ENCODE data around the gene GMEB1. TPM values are rescaled to one million over a fixed set of nuclear protein-coding genes. Genes with fewer than 3 reads are reported as not detected.
"Not testable (repeated sequence)": the region's sequence is repeated elsewhere in the genome, so short reads cannot be mapped to it uniquely, and the experiment has no call there.

GMEB1 gene
- polyA plus RNA-seq, 4 donors: 2.5 to 13.7 (median 6.0) TPM

GRCh38 chr1:28725365-28725764 is 56.8 kb downstream of the GMEB1 start:
- not testable (repeated sequence) for H3K27me3 ChIP-seq (ENCODE audit: control insufficient read depth in 3 of 3, insufficient read depth in 3 of 3, low read length in 3 of 3); H3K36me3 ChIP-seq (ENCODE audit: control insufficient read depth in 3 of 3, insufficient read depth in 2 of 3, low read depth in 1 of 3, low read length in 3 of 3); H3K27ac ChIP-seq (ENCODE audit: low read depth in 1 of 3, low read length in 2 of 3); H3K4me1 ChIP-seq (ENCODE audit: control insufficient read depth in 3 of 3, insufficient read depth in 2 of 3, low read depth in 1 of 3, low read length in 2 of 3); H3K4me3 ChIP-seq (ENCODE audit: low read depth in 1 of 3, low read length in 3 of 3); H3K9me3 ChIP-seq (ENCODE audit: control insufficient read depth in 2 of 2, insufficient read depth in 1 of 2, low read depth in 1 of 2, low read length in 1 of 2); FAIRE-seq; DNase-seq
- 65 to 83% (median 73%) methylated on average over 5 of the region's 5 CpGs for whole genome bisulfite sequencing, 3 donors

- H3K9me3 ChIP-seq (ENCODE audit: control insufficient read depth in 2 of 2, insufficient read depth in 1 of 2, low read depth in 1 of 2, low read length in 1 of 2): no peaks in the 10 kb centered on the region
- no peaks in the 10 kb centered on the region for H3K27me3 ChIP-seq (ENCODE audit: control insufficient read depth in 3 of 3, insufficient read depth in 3 of 3, low read length in 3 of 3)
- peaks cover 0 to 16% (median 2%) of the 10 kb centered on the region in 3 donors for H3K36me3 ChIP-seq (ENCODE audit: control insufficient read depth in 3 of 3, insufficient read depth in 2 of 3, low read depth in 1 of 3, low read length in 3 of 3)
- peak in 1 of 2 donors; percentile 19 for DNase-seq
- WGBS, 3 donors: 12 to 14% (median 12%) methylated on average over 15 of the region's 15 CpGs
- peak overlapping the region in 2 of 3 donors; percentile 69 to 93 for H3K4me3 ChIP-seq (ENCODE audit: low read depth in 1 of 3, low read length in 3 of 3)
- H3K27ac ChIP-seq (ENCODE audit: low read depth in 1 of 3, low read length in 2 of 3): peak overlapping the region; percentile 96 to 98 (median 96)
- peaks cover 0 to 16% (median 10%) of the 10 kb centered on the region in 3 donors for H3K4me1 ChIP-seq (ENCODE audit: control insufficient read depth in 3 of 3, insufficient read depth in 2 of 3, low read depth in 1 of 3, low read length in 2 of 3)
- FAIRE-seq: no peak
These were observed 67.4 kb downstream of the GMEB1 start for GRCh38 chr1:28735961-28736449.

GRCh38 chr1:28736450-28737306 is 68.1 kb downstream of the GMEB1 start, which contains the start of gene YTHDF2:
Gene YTHDF2 (plus strand): TSS chr1:28736940. CDS start chr1:28737121, 181 bp downstream.
- H3K4me3 ChIP-seq (ENCODE audit: low read depth in 1 of 3, low read length in 3 of 3): peak within 1 kb of the TSS; percentile 92 to 98 (median 93)
- peaks cover 0 to 21% (median 6%) of the 10 kb centered on the region in 3 donors for H3K36me3 ChIP-seq (ENCODE audit: control insufficient read depth in 3 of 3, insufficient read depth in 2 of 3, low read depth in 1 of 3, low read length in 3 of 3)
- H3K4me1 ChIP-seq (ENCODE audit: control insufficient read depth in 3 of 3, insufficient read depth in 2 of 3, low read depth in 1 of 3, low read length in 2 of 3): peaks cover 0 to 16% (median 14%) of the 10 kb centered on the region in 3 donors
- FAIRE-seq (no peak), DNase-seq (peak; percentile 97 to 99)
- 0% methylated on average over 57 to 92 of the region's 92 CpGs for WGBS, 3 donors
- H3K27me3 ChIP-seq (ENCODE audit: control insufficient read depth in 3 of 3, insufficient read depth in 3 of 3, low read length in 3 of 3): no peaks in the 10 kb centered on the region
- no peaks in the 10 kb centered on the region for H3K9me3 ChIP-seq (ENCODE audit: control insufficient read depth in 2 of 2, insufficient read depth in 1 of 2, low read depth in 1 of 2, low read length in 1 of 2)
- peak within 1 kb of the TSS; percentile 96 to 98 (median 96) for H3K27ac ChIP-seq (ENCODE audit: low read depth in 1 of 3, low read length in 2 of 3)

- WGBS, 3 donors: 0% methylated on average over 53 of the region's 53 CpGs
- H3K27ac ChIP-seq (ENCODE audit: low read depth in 1 of 3, low read length in 2 of 3): peak overlapping the region; percentile 94 to 98 (median 96)
- H3K27me3 ChIP-seq (ENCODE audit: control insufficient read depth in 3 of 3, insufficient read depth in 3 of 3, low read length in 3 of 3): no peaks in the 10 kb centered on the region
- DNase-seq: peak; percentile 48 to 80
- peaks cover 5 to 29% (median 8%) of the 10 kb centered on the region in 3 donors for H3K36me3 ChIP-seq (ENCODE audit: control insufficient read depth in 3 of 3, insufficient read depth in 2 of 3, low read depth in 1 of 3, low read length in 3 of 3)
- H3K9me3 ChIP-seq (ENCODE audit: control insufficient read depth in 2 of 2, insufficient read depth in 1 of 2, low read depth in 1 of 2, low read length in 1 of 2): no peaks in the 10 kb centered on the region
- no peak for FAIRE-seq
- H3K4me3 ChIP-seq (ENCODE audit: low read depth in 1 of 3, low read length in 3 of 3): peak overlapping the region; percentile 92 to 98 (median 93)
- peaks cover 0 to 16% (median 14%) of the 10 kb centered on the region in 3 donors for H3K4me1 ChIP-seq (ENCODE audit: control insufficient read depth in 3 of 3, insufficient read depth in 2 of 3, low read depth in 1 of 3, low read length in 2 of 3)
These were observed 68.9 kb downstream of the GMEB1 start for GRCh38 chr1:28737307-28738132.

GRCh38 chr1:28740118-28740517 is 71.5 kb downstream of the GMEB1 start:
- peaks cover 0 to 20% (median 15%) of the 10 kb centered on the region in 3 donors for H3K4me1 ChIP-seq (ENCODE audit: control insufficient read depth in 3 of 3, insufficient read depth in 2 of 3, low read depth in 1 of 3, low read length in 2 of 3)
- DNase-seq (no peak), FAIRE-seq (no peak)
- H3K4me3 ChIP-seq (ENCODE audit: low read depth in 1 of 3, low read length in 3 of 3): no peak overlapping the region
- H3K36me3 ChIP-seq (ENCODE audit: control insufficient read depth in 3 of 3, insufficient read depth in 2 of 3, low read depth in 1 of 3, low read length in 3 of 3): peaks cover 11 to 45% (median 22%) of the 10 kb centered on the region in 3 donors
- no peaks in the 10 kb centered on the region for H3K27me3 ChIP-seq (ENCODE audit: control insufficient read depth in 3 of 3, insufficient read depth in 3 of 3, low read length in 3 of 3)
- H3K27ac ChIP-seq (ENCODE audit: low read depth in 1 of 3, low read length in 2 of 3): no peak overlapping the region
- no peaks in the 10 kb centered on the region for H3K9me3 ChIP-seq (ENCODE audit: control insufficient read depth in 2 of 2, insufficient read depth in 1 of 2, low read depth in 1 of 2, low read length in 1 of 2)

- Histone ChIP-seq H3K4me3 (ENCODE audit: low read depth in 1 of 3, low read length in 3 of 3) (no peak overlapping the region), H3K4me1 (ENCODE audit: control insufficient read depth in 3 of 3, insufficient read depth in 2 of 3, low read depth in 1 of 3, low read length in 2 of 3) (peaks cover 2 to 24% (median 19%) of the 10 kb centered on the region in 3 donors), H3K36me3 (ENCODE audit: control insufficient read depth in 3 of 3, insufficient read depth in 2 of 3, low read depth in 1 of 3, low read length in 3 of 3) (peaks cover 16 to 62% (median 23%) of the 10 kb centered on the region in 3 donors), H3K9me3 (ENCODE audit: control insufficient read depth in 2 of 2, insufficient read depth in 1 of 2, low read depth in 1 of 2, low read length in 1 of 2) (no peaks in the 10 kb centered on the region), H3K27ac (ENCODE audit: low read depth in 1 of 3, low read length in 2 of 3) (no peak overlapping the region), H3K27me3 (ENCODE audit: control insufficient read depth in 3 of 3, insufficient read depth in 3 of 3, low read length in 3 of 3) (no peaks in the 10 kb centered on the region)
- DNase-seq: no peak
- 59 to 76% (median 71%) methylated on average over 4 of the region's 4 CpGs for WGBS, 3 donors
- no peak for FAIRE-seq
These were observed 75.6 kb downstream of the GMEB1 start for GRCh38 chr1:28744184-28744583.

- WGBS, 3 donors: 95 to 99% (median 96%) methylated on average over 6 of the region's 6 CpGs
- Histone ChIP-seq H3K36me3 (ENCODE audit: control insufficient read depth in 3 of 3, insufficient read depth in 2 of 3, low read depth in 1 of 3, low read length in 3 of 3) (peaks cover 16 to 63% (median 23%) of the 10 kb centered on the region in 3 donors), H3K9me3 (ENCODE audit: control insufficient read depth in 2 of 2, insufficient read depth in 1 of 2, low read depth in 1 of 2, low read length in 1 of 2) (no peaks in the 10 kb centered on the region), H3K27me3 (ENCODE audit: control insufficient read depth in 3 of 3, insufficient read depth in 3 of 3, low read length in 3 of 3) (no peaks in the 10 kb centered on the region), H3K4me1 (ENCODE audit: control insufficient read depth in 3 of 3, insufficient read depth in 2 of 3, low read depth in 1 of 3, low read length in 2 of 3) (peaks cover 3 to 25% (median 14%) of the 10 kb centered on the region in 3 donors), H3K27ac (ENCODE audit: low read depth in 1 of 3, low read length in 2 of 3) (no peak overlapping the region), H3K4me3 (ENCODE audit: low read depth in 1 of 3, low read length in 3 of 3) (no peak overlapping the region)
- FAIRE-seq: no peak
- DNase-seq: no peak
These were observed 77.1 kb downstream of the GMEB1 start for GRCh38 chr1:28745653-28746173.

- FAIRE-seq: no peak
- Histone ChIP-seq H3K4me3 (ENCODE audit: low read depth in 1 of 3, low read length in 3 of 3) (no peak overlapping the region), H3K9me3 (ENCODE audit: control insufficient read depth in 2 of 2, insufficient read depth in 1 of 2, low read depth in 1 of 2, low read length in 1 of 2) (no peaks in the 10 kb centered on the region), H3K4me1 (ENCODE audit: control insufficient read depth in 3 of 3, insufficient read depth in 2 of 3, low read depth in 1 of 3, low read length in 2 of 3) (peaks cover 11 to 24% (median 16%) of the 10 kb centered on the region in 3 donors), H3K27ac (ENCODE audit: low read depth in 1 of 3, low read length in 2 of 3) (no peak overlapping the region), H3K27me3 (ENCODE audit: control insufficient read depth in 3 of 3, insufficient read depth in 3 of 3, low read length in 3 of 3) (no peaks in the 10 kb centered on the region), H3K36me3 (ENCODE audit: control insufficient read depth in 3 of 3, insufficient read depth in 2 of 3, low read depth in 1 of 3, low read length in 3 of 3) (peaks cover 5 to 57% (median 5%) of the 10 kb centered on the region in 3 donors)
- WGBS, 3 donors: 80 to 86% (median 84%) methylated on average over 5 of the region's 5 CpGs
- no peak for DNase-seq
These were observed 81.7 kb downstream of the GMEB1 start for GRCh38 chr1:28750330-28750729.

Data from small intestine (tissue), 7 donors.